AG09319 (cell line): Measurements from ENCODE around the gene ZNF484.
"Not testable (repeated sequence)": the region's sequence is repeated elsewhere in the genome, so short reads cannot be mapped to it uniquely, and the experiment has no call there.

Source experiments
- DNase-seq: peaks from one replicate; pipeline ENCODE4 v3.0.0-alpha.2; 2010; ENCODE audit warnings: low read depth; ENCODE audit errors: extremely low read depth
- TF ChIP-seq, protein P1 (sequence below): IDR thresholded peaks from 2 replicates; pipeline ENCODE4 v1.5.1; 2011; ENCODE audit warnings: low read depth, mild to moderate bottlenecking, inconsistent platforms, low read length, moderate library complexity

Gene ZNF484

GRCh38 chr9:92846662-92847145 lies 31.1 kb downstream of the ZNF484 start:
- TF ChIP-seq, protein P1, sequence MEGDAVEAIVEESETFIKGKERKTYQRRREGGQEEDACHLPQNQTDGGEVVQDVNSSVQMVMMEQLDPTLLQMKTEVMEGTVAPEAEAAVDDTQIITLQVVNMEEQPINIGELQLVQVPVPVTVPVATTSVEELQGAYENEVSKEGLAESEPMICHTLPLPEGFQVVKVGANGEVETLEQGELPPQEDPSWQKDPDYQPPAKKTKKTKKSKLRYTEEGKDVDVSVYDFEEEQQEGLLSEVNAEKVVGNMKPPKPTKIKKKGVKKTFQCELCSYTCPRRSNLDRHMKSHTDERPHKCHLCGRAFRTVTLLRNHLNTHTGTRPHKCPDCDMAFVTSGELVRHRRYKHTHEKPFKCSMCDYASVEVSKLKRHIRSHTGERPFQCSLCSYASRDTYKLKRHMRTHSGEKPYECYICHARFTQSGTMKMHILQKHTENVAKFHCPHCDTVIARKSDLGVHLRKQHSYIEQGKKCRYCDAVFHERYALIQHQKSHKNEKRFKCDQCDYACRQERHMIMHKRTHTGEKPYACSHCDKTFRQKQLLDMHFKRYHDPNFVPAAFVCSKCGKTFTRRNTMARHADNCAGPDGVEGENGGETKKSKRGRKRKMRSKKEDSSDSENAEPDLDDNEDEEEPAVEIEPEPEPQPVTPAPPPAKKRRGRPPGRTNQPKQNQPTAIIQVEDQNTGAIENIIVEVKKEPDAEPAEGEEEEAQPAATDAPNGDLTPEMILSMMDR: no peak
- no peak for DNase-seq

GRCh38 chr9:92838411-92838810 lies 39.4 kb downstream of the ZNF484 start:
- DNase-seq: not testable (repeated sequence)

- no peak for DNase-seq
- TF ChIP-seq, protein P1: no peak
Observed at GRCh38 chr9:92837191-92837590, 40.6 kb downstream of the ZNF484 start.

- TF ChIP-seq, protein P1: no peak
- DNase-seq: no peak
Observed at GRCh38 chr9:92829420-92829819, 48.4 kb downstream of the ZNF484 start.

DNA sequence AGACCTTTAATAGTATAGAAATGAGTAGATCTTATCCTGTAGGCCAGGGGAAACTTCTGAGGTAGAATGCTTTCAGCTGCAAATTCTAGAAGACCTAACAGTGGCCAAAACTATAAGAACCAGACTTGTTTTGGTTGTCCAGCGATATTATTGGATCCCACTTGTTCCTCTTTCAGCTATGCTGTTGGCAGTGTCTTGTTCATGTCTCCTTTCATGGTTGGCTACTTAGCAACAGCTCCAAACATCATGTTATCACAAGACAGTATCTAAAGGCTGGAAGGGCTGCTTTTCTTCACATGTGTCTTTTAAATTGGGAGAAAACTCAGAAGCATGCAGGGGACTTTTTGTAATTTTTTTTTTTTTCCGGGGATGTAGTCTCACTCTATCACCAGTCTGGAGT lies 52.8 kb downstream of the ZNF484 start:
- not testable (repeated sequence) for DNase-seq

DNA sequence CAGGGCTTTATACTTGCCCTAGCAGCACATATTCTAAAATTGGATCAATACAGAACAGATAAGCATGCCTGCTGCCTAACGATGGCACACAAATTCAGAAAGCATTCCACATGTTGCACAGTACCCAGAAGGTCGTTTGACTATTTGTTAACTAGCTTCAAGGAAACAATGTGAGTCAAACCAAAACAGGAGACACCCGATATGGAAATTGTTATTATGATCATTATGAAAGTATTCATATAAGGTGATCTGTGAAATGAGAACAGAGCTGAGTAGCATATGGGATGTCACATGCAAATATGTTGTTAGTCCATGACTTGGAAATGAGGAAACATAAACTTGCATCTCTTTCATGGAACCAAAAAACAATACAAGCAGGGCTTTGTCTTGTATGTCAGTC lies 56.9 kb downstream of the ZNF484 start:
- TF ChIP-seq, protein P1: no peak
- DNase-seq: no peak

- not testable (repeated sequence) for DNase-seq
Observed at GRCh38 chr9:92819898-92820297, 57.9 kb downstream of the ZNF484 start.

- not testable (repeated sequence) for DNase-seq
Observed at GRCh38 chr9:92809629-92810326, 68.1 kb downstream of the ZNF484 start.

GRCh38 chr9:92808726-92809451 lies 68.9 kb downstream of the ZNF484 start:
- TF ChIP-seq, protein P1: peak; percentile 35
- DNase-seq: peak; percentile 22
